CD1c-positive myeloid dendritic cell (primary cell): Measurements from ENCODE around the gene FOXA2.

Experiments
- DNase-seq: peaks from one replicate; pipeline ENCODE4 v3.0.0-alpha.2; 2016; ENCODE audit errors: extremely low spot score

Gene FOXA2

DNA sequence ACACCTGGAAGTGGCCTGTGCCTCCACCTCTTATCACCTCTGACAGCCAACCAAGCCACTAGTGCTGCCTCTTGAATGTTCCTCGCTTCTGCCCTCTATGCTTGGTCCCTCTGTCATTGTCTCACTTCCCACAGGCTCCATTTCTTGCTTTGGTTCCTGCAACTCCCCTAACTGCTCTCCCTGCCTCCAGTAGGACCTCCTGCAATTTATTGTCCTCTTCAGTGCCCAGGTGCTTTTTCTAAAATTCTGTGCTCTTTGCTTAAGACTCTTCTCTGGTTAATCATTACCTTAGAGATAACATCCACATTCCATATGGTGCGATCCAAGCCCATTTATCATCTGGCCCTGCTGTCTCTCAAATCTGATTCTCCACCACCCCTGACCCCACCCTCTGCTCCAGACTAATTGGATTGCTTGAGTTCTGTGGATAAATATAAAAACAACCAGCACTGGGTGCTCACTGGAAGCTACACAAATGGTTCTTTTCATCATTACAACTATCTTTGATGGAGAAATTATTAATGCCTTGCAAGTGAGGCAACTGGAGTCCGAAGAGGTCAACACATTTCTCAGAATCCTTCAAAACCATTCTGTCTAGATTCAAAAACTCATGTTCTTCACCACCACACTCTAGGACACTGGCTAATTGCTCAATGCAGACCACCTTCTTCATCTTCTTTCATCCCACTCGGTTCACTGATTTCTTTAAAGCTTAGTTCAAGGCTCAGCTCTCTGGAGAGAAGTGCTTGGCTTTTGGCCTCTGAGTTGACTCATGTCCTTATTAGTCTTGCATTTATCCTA lies 47.2 kb downstream of the FOXA2 start:
- no peak for DNase-seq

GRCh38 chr20:22536141-22536828 lies 48.1 kb downstream of the FOXA2 start:
- no peak for DNase-seq

DNA sequence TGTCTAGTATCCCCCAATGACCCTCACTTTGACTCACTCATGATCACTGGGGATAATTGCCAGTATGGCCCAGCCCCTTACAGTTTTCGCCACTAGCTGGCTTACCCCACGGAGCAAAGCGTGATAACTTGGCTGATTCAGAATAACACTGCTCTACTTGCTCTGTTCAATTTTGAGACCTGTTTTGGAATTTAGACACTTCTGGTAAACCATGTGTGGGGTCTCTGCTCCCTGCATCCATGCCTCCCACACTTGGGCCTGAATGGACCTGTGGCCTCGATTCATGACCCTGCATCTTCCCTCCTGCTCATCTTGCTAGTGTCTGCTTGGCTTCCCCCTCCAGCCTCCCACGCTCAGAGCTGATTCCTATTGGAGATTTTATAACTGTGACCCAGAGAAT lies 48.9 kb downstream of the FOXA2 start:
- no peak for DNase-seq

DNA sequence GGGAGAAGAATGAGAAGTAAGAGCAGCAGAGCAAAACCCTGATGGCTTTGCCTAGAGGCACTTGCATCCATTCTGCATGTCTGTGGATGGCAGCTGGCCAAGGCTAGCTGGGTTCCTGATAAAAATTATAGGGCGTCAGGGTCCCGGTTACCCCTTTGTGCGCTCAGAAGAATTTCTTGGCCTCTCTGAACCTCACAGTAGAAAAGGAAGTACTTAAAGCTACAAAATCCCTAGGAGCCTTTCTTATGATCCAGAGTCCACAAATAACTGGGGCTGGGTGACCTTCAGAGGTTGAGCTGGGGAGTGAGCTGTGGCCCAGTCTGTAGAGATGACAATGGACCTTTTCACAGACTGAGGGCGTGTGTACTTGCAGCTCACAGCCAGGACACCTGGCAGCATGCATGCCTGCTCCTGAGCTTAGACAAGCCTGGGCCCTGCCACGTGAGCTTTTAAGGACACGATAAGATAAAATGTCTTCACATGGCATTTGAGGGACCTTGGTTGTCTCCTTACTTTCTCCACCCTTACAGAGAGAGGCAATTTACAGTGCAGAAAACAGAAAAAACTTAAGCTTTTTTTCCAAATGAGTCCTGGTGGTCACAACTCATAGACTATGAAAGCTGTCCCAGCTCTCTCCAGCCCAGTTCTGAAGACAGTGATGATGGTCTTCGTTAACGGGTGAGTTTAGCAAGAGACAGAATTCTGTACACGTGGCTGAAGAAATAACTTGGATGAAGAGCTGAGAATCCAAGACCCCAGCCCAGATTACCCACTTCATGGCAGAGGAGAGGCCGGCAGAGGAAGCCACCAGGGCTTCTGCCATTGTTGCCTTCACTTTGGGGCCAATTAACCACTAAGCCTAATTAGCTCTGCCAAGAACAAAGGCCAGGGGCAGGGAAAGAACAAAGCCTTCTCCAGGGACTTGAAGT lies 50.3 kb downstream of the FOXA2 start:
- DNase-seq = no peak

GRCh38 chr20:22532598-22532997 lies 51.8 kb downstream of the FOXA2 start:
- DNase-seq = no peak

GRCh38 chr20:22531756-22532155 lies 52.6 kb downstream of the FOXA2 start:
- DNase-seq = no peak

DNA sequence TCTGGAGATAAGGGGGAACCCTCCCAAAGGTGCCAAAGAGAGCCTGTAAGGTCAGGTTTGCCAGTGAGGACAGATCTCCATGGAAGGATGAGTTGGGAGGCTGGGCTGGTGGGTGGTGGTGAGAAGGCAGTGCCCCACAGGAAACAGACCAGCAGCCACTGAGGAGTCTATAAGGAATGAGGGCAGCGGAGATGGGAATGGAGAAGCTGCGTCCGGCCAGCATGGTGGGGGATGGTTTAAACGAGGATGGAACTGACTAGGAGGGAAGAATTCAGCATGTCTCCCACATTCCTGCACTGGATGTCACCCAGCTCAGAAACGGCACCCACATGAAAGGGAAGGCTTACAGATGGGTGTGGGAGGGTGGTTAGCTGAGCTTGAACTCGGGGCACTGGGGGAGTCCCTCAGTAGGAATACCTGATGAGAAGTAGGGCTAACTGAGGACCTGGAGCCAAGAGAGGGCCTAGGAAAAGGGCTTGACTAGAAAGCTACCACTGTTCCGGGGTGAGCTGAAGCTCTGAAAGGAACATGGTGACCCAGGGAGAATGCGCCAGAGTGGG lies 53.2 kb downstream of the FOXA2 start:
- DNase-seq = no peak
